ENCODE results near the gene FRMD4A. TPM values are rescaled to one million over a fixed set of nuclear protein-coding genes. Genes with fewer than 3 reads are reported as not detected.

FRMD4A gene
- total RNA-seq, 1 experiment from 2014 or later, result 18.3 TPM

DNA sequence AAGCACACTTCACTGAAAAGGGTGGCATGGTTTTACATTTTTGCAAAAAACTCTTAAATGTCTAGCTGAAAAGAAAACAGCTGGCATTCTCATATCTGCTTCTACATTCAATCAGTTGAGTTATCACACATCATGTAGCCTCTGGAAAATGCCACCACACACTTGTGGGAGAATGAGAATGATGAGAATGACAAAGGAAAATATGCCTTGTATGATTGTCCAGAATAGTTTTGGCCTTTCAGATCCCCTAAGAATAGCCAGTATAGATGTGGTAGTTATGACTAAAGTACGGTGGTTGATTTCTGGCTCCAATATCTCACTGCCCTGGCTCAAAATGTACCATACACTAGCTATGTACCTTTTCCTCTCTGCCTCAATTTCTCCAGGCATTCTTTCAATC, 30.2 kb upstream of the FRMD4A start:
- H3F3A ChIP-seq (ENCODE audit: insufficient read depth, low read depth), result no peaks in the 10 kb centered on the region
- intact Hi-C loops (cut with micrococcal nuclease; ENCODE audit: unreplicated experiment), result no loop called here
- CTCF ChIA-PET, result no interaction called here
- no peak overlapping the region for H3K27ac ChIP-seq
- H3K9me2 ChIP-seq (ENCODE audit: insufficient read depth), result no peaks in the 10 kb centered on the region
- no peak overlapping the region for H3K4me2 ChIP-seq
- POLR2A ChIA-PET (ENCODE audit: unreplicated experiment), result no interaction called here
- no peak overlapping the region for H2AFZ ChIP-seq
- H3K4me3 ChIP-seq, result no peak overlapping the region
- TF ChIP-seq, protein P1, sequence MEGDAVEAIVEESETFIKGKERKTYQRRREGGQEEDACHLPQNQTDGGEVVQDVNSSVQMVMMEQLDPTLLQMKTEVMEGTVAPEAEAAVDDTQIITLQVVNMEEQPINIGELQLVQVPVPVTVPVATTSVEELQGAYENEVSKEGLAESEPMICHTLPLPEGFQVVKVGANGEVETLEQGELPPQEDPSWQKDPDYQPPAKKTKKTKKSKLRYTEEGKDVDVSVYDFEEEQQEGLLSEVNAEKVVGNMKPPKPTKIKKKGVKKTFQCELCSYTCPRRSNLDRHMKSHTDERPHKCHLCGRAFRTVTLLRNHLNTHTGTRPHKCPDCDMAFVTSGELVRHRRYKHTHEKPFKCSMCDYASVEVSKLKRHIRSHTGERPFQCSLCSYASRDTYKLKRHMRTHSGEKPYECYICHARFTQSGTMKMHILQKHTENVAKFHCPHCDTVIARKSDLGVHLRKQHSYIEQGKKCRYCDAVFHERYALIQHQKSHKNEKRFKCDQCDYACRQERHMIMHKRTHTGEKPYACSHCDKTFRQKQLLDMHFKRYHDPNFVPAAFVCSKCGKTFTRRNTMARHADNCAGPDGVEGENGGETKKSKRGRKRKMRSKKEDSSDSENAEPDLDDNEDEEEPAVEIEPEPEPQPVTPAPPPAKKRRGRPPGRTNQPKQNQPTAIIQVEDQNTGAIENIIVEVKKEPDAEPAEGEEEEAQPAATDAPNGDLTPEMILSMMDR (conservative IDR thresholded peaks at IDR 0.05), result no peak
- TF ChIP-seq EZH2 (IDR thresholded peaks at IDR 0.05; ENCODE audit: low read depth), result no peak
- no TSS peak for BruUV-seq (replicated peaks)
- no peaks in the 10 kb centered on the region for H3K4me1 ChIP-seq (replicated peaks; ENCODE audit: insufficient read depth)
- peaks cover 78% of the 10 kb centered on the region for H3K27me3 ChIP-seq (ENCODE audit: insufficient read depth, low read depth)
- H3K9me3 ChIP-seq (ENCODE audit: insufficient read depth, low read depth), result no peaks in the 10 kb centered on the region
- H3K36me3 ChIP-seq (ENCODE audit: low read depth), result no peaks in the 10 kb centered on the region
- DNase-seq, result no peak
- no peaks in the 10 kb centered on the region for H3K79me2 ChIP-seq (ENCODE audit: low read depth)
- H4K20me1 ChIP-seq (ENCODE audit: insufficient read depth), result no peaks in the 10 kb centered on the region

DNA sequence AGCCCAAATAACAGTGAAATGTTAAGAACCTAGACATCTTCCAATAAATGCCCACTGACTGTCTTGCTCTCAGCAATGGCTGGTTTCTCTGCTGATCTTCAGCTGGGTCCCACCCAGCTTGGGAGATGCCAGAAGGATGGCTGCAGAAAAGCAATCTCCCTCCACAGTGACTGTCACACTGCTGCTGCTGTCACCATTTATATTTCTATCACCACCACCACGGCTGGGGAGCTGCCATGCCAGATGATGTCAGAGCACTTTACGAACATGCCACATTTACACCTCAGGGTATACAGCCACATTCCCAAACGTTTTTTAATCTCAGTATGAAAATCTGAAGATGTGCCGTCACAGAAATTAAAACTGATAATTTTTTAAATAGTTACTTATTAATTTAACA, 29.8 kb upstream of the FRMD4A start:
- POLR2A ChIA-PET (ENCODE audit: unreplicated experiment), result no interaction called here
- Histone ChIP-seq H4K20me1 (ENCODE audit: insufficient read depth) (no peaks in the 10 kb centered on the region), H3K4me1 (replicated peaks; ENCODE audit: insufficient read depth) (no peaks in the 10 kb centered on the region), H3K27ac (no peak overlapping the region), H3K9me3 (ENCODE audit: insufficient read depth, low read depth) (no peaks in the 10 kb centered on the region), H3K79me2 (ENCODE audit: low read depth) (no peaks in the 10 kb centered on the region), H3K27me3 (ENCODE audit: insufficient read depth, low read depth) (peaks cover 79% of the 10 kb centered on the region), H3K36me3 (ENCODE audit: low read depth) (no peaks in the 10 kb centered on the region), H3K4me2 (no peak overlapping the region), H3F3A (ENCODE audit: insufficient read depth, low read depth) (no peaks in the 10 kb centered on the region), H3K9me2 (ENCODE audit: insufficient read depth) (no peaks in the 10 kb centered on the region), H3K4me3 (no peak overlapping the region), H2AFZ (no peak overlapping the region)
- TF ChIP-seq EZH2 (IDR thresholded peaks at IDR 0.05; ENCODE audit: low read depth), result no peak
- TF ChIP-seq, protein P1 (conservative IDR thresholded peaks at IDR 0.05), result no peak
- no TSS peak for BruUV-seq (replicated peaks)
- CTCF ChIA-PET, result no interaction called here
- DNase-seq, result no peak
- intact Hi-C loops (cut with micrococcal nuclease; ENCODE audit: unreplicated experiment), result no loop called here

DNA sequence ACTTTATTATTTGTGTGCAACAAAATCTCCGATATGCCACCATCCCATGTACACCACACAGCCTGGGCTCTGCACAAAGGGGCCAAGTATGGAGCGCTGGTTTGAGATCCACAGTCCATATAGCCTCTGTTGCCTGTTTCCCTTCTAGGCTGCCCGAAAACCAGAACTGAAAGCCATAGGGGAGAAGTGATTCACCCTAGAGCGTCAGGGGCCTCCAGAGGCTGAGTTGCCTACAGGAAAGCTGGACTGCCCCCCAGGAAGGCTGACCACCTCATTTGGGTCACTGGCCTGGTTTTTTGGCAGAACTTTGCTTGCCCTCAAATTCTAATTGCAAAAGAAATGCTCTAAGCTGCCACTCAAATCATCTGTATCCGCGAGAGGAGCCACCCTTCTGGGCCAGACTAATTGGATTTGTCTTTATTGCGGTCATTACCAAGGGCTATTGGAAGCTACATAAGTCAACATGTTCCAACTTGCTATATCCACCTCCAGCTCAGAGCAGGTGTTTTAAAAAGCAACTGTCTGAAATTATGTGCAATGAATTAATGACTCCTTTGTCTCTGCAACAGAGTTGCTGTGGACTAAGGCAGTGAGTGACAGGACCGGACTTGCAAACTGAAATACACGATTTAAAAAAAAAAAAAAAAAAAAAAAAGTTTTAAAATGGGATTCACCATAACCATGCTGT, 28.3 kb upstream of the FRMD4A start:
- Histone ChIP-seq H3K4me1 (replicated peaks; ENCODE audit: insufficient read depth) (no peaks in the 10 kb centered on the region), H3K4me3 (no peak overlapping the region), H3K36me3 (ENCODE audit: low read depth) (no peaks in the 10 kb centered on the region), H3K27ac (no peak overlapping the region), H3K4me2 (no peak overlapping the region), H3K9me2 (ENCODE audit: insufficient read depth) (no peaks in the 10 kb centered on the region), H2AFZ (no peak overlapping the region), H3F3A (ENCODE audit: insufficient read depth, low read depth) (no peaks in the 10 kb centered on the region), H3K9me3 (ENCODE audit: insufficient read depth, low read depth) (no peaks in the 10 kb centered on the region), H3K79me2 (ENCODE audit: low read depth) (no peaks in the 10 kb centered on the region), H4K20me1 (ENCODE audit: insufficient read depth) (no peaks in the 10 kb centered on the region), H3K27me3 (ENCODE audit: insufficient read depth, low read depth) (peaks cover 79% of the 10 kb centered on the region)
- ChIA-PET CTCF (no interaction called here), POLR2A (ENCODE audit: unreplicated experiment) (no interaction called here)
- intact Hi-C loops (cut with micrococcal nuclease; ENCODE audit: unreplicated experiment), result no loop called here
- TF ChIP-seq, protein P1 (conservative IDR thresholded peaks at IDR 0.05), result no peak
- no peak for TF ChIP-seq EZH2 (IDR thresholded peaks at IDR 0.05; ENCODE audit: low read depth)
- BruUV-seq (replicated peaks), result no TSS peak
- DNase-seq, result no peak
